Hematopoietic multipotent progenitor cell treated with erythropoietin and hydrocortisone succinate and interleukin-3 and kit ligand, for 8 days (in vitro differentiated cells): Measurements from ENCODE around the gene RNF34.
"Not testable (repeated sequence)": the region's sequence is repeated elsewhere in the genome, so short reads cannot be mapped to it uniquely, and the experiment has no call there.

Experiments
- DNase-seq: peaks from one replicate; pipeline ENCODE4 v3.0.0-alpha.2; 2015

RNF34 gene, protein sequence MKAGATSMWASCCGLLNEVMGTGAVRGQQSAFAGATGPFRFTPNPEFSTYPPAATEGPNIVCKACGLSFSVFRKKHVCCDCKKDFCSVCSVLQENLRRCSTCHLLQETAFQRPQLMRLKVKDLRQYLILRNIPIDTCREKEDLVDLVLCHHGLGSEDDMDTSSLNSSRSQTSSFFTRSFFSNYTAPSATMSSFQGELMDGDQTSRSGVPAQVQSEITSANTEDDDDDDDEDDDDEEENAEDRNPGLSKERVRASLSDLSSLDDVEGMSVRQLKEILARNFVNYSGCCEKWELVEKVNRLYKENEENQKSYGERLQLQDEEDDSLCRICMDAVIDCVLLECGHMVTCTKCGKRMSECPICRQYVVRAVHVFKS

DNA sequence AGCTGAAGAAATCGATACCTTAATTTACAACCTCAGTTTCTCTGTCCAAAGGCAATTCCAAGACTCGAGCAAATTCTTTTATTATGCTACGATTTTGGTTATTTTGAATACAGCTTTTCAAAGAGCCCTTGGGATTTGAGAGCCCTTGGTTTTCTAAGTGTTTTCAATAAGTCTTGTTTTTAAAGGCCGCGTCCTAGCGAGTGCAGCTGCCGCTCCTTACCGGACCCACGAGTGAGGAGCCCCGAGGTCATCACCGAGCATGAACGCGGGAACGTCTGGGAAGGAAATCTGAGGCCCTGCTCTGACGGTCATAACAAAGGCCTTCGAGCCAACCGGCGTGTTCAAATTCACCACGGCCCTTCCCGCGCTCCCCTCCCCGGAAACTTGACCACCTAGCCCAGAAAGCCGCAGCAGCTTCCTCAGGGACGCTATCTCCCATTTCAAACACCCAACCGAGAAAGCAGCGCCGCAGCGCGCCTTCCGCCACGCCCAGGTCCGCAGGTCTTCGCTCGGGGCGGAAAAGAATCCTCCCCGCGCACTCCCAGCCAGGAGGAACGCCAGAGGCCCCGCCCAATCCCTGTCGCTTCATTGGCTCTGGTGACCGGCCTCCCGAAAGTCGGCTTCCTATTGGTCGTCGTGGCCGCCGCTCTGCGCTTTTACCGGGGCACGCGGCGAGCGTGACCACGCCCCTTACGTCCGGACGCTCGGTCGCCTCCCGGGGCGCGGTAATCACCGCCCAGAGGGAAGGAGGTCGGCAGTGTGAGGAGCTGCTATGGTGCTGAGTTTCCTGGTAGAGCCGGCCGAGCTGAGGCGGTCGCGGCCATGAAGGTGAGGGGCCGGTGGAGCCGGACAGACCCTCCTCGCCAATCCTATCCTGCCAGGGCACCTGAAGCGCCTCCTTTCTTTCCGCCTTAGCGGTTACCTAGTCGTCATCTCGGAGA is at the start of gene RNF34:
RNF34 (plus strand) TSS at position 728 of the 941 bp plus-strand sequence; CDS start at position 823, 95 bp downstream.
- peak; percentile 99 for DNase-seq

DNA sequence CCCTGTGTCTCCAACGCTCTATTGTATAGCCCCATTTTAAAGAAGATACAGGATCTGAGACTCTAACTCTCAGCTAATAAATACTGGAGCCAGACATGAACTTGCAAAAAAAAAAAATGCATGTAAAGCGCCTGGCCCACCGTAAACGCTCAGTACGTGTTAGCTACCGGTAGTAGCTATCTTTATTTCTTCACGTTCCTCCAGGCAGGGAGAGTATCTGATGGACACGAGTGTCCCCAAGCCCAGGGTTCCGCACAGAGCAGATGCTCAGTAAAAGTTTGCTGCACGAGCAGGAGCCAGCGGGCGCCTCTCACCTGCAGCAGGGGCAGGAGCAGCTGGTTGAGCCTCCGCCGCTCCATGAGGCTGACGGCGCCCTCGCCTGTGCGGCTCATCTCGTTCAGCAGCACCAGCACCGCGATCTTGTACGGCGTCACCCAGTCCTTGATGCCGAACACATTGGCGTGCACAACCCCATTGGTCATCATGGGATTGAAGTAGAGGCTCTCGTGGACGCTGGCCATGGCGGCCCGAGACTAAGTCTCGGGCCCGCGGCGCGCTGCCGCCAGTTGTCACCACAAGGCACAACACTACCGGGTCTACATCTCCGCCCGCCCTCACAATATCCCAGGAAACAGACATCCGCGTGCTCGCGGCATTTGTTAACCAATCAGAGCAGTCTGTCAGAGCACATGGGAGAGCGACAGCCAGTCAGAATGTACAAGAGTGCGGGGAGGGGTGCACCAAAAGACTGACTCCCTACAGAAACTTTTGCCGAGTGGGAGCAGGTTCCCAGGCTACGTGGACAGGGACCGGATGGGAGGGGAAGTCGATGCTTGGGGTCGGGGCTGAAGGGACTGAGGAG is 47.9 kb upstream of the RNF34 start, which contains the start of gene ANAPC5:
ANAPC5 (minus strand) TSS at position 592 of the 862 bp plus-strand sequence; CDS start at position 521, 71 bp downstream.
- DNase-seq: peak; percentile 99

DNA sequence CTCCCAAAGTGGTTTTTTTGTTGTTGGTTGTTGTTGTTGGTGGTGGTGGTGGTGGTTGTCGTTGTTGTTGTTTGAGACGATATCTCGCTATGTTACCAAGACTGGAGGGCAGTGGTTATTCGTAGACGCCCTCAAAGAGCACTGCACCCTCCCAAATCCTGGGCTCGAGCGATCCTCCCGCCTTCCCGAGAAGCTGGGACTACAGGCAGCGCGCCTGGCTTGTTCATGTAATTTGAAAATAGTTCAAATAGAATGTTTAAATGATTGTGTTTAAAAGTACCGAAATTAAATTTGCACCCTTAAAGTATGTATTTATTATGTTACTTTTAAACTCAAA is 47.3 kb upstream of the RNF34 start:
- DNase-seq: no peak

DNA sequence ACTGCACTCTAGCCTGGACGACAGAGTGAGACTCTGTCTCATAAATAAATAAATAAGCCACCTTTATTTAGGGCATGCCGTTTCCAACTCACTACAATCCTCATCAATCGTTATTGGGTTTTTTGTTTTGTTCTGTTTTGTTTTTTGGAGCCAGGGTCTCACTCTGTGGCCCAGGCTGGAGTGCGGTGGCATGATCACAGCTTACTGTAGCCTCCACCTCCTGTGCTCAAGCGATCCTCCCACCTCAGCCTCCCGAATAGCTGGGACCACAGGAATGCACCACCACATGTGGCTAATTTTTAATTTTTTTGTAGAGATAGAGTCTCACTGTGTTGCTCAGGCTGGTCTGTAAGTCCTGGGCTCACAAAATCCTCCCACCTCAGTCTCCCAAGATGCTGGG is 44.1 kb upstream of the RNF34 start:
- no peak for DNase-seq

DNA sequence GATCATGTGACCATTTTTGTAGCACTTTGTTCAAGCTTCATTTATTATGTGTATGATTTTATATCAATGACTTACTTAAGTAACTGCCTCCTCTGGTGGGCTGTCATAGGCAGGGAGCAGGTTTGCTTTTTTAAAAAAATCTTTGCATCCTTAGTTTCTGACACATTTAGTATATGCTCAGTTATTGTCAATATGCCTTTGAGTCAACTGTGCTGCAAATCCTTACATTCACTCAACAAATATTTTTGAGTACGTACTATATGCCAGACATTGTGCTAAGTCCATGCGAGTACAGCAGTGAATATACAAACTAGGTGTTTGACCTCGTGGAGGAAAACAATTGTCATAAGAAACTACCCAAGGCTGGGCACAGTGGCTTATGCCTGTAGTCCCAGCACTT is 43.3 kb upstream of the RNF34 start:
- no peak for DNase-seq

DNA sequence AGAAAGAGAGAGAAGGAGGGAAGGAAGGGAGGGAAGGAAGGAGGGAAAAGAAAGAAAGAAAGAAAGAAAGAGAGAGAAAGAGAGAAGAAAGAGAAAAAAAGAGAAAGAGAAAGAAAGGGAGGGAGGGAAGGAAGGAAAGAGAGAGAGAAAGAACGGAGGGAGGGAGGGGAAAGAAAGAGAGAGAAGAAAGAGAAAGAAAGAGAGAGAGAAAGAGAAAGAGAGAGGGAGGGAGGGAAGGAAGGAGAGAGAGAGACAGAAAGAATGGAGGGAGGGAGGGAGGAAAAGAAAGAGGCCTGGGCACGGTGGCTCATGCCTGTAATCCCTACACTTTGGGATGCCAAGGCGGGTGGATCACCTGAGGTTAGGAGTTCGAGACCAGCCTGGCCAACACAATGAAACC is 42.6 kb upstream of the RNF34 start:
- DNase-seq: no peak

DNA sequence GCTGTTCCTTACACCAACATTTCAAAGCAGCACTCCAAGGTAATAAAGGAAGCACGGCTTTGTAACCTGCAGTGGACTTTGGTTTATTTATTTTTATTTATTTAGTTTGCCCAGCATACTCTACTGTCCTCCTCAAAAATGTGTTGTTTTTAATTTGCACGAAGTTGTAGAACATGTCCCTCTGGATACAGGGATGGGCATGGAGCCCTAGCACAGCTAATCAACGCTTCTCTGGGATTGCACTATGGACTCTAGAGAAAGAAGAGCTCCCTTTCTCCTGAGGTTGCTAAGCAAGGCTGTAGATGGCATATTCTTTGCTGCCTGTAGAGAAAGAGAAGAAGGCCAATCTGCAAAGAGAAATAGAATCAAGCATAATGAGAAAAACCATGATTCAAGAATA is 41.8 kb upstream of the RNF34 start:
- no peak for DNase-seq

DNA sequence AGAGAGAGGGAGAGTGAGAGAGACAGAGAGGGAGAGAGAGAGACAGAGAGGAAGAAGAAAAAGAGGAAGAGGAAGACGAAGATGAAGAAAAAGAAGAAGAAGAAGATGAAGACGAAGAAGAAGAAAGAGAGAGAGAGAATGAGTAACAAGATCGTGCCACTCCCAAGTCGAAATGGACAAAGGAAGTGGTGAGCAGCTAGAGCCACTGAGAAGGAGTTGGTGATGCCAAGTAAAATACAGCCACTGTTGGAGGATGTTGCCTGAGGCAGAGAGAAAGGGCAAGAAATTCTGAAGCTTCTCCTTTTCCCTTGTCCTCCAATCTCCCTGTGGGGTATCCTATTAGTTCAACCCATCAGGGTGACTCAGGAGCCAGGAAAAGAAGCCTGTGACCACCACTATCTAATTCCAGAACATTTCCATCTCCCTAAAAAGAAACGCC is 35.2 kb upstream of the RNF34 start:
- no peak for DNase-seq

DNA sequence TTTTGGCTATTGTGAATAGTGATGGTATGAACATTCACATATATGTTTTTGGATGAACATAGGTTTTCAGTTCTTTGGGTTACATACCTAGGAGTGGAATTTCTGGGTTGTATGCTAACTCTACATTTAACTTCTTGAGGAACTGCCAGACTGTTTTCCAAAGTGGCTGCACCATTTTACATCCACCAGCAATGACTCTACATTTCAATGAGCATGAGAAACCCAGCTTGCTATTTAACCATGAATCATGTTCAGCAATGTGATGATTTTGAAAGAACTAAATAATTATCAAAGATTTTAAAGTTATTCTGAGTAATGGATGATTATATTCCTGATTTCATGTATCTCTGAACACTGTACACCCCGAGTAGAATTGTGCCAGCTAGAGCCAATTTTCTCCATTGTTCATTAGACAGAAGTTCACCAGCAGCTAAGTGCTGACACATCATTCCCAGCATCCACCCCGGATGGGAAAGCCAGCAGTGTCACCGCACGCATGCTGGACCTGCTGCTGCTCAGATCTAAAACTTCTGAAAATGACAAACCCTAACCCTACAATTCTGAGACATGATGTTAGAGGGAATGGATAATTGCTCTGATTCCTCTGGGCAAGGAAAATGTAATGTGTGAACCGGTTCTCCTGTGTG is 34.4 kb upstream of the RNF34 start:
- no peak for DNase-seq

DNA sequence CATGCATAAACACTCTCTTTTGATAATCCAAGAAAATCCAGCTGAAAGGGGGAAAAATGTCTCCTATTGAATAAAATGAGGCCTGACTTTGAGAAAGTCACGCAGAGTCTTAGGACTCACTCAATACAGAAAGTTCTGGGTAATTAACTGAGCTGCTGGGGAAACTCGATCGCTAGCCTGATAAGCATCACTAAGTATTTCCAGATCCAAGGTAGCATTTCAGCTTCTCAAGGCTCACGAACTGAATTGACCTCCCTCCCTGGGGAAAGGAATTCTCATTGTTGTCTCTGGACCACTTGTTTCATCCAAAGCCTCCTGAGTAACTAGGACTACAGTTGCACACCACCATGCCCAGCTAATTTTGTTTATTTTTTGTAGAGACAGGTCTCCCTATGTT is 33.9 kb upstream of the RNF34 start:
- no peak for DNase-seq

DNA sequence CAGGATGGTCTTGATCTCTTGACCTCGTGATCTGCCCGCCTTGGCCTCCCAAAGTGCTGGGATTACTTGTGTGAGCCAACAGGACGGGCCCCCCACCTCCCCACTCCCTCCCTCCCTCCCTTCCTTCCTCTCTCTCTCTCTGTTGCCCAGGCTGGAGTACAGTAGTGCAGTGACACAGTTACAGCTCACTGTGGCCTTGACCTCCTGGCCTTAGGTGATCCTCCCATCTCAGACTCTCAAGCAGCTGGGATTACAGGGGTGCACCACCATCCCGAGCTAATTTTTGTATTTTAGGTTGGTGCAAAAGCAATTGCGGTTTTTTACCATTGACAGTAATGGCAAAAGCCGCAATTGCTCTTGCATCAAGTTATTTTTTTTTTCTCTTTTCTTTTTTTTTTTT is 28.5 kb upstream of the RNF34 start:
- no peak for DNase-seq

DNA sequence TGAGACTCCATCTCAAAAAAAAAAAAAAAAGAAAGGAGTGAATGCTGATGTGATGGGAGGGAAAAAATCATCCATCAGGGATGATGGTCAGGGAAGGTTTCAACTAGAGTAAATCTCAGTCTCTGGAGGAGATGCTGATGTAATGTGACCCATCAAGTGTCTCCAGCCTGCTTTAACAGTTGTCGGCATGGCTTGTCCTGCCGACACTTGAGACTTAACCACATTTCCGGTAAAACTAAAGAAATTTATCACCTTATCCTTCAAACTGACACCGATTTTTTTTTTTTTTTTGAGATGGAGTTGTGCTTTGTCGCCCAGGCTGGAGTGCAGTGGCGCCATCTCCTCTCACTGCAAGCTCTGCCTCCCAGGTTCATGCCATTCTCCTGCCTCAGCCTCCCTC is 26.2 kb upstream of the RNF34 start:
- no peak for DNase-seq

DNA sequence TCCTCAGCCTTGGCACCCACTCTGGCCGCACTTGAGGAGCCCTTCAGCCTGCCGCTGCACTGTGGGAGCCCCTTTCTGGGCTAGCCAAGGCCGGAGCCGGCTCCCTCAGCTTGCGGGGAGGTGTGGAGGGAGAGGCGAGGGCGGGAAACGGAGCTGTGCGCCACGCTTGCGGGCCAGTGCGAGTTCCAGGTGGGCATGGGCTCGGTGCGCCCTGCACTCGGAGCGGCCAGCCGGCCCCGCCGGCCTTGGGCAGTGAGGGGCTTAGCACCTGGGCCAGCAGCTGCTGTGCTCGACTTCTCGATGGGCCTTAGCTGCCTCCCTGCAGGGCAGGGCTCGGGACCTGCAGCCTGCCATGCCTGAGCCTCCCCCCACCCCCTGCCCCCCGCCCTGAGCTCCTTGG is 25.6 kb upstream of the RNF34 start:
- DNase-seq: not testable (repeated sequence)

DNA sequence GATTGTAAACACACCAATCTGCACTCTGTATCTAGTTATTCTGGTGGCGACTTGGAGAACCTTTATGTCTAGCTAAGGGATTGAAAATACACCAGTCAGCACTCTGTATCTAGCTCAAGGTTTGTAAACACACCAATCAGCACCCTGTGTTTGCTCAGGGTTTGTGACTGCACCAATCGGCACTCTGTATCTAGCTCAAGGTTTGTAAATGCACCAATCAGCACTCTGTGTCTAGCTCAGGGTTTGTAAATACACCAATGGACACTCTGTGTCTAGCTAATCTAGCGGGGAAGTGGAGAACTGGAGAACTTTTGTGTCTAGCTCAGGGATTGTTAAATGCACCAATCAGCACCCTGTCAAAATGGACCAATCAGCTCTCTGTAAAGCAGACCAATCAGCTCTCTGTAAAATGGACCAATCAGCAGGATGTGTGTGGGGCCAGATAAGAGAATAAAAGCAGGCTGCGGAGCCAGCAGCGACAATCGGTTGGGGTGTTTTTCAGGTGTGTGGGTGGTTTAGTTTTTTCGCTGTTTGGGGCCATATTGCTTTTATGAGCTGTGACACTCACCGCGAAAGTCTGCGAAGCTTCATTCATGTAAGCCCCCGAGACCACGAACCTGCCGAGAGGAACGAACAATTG is 24.9 kb upstream of the RNF34 start:
- not testable (repeated sequence) for DNase-seq

DNA sequence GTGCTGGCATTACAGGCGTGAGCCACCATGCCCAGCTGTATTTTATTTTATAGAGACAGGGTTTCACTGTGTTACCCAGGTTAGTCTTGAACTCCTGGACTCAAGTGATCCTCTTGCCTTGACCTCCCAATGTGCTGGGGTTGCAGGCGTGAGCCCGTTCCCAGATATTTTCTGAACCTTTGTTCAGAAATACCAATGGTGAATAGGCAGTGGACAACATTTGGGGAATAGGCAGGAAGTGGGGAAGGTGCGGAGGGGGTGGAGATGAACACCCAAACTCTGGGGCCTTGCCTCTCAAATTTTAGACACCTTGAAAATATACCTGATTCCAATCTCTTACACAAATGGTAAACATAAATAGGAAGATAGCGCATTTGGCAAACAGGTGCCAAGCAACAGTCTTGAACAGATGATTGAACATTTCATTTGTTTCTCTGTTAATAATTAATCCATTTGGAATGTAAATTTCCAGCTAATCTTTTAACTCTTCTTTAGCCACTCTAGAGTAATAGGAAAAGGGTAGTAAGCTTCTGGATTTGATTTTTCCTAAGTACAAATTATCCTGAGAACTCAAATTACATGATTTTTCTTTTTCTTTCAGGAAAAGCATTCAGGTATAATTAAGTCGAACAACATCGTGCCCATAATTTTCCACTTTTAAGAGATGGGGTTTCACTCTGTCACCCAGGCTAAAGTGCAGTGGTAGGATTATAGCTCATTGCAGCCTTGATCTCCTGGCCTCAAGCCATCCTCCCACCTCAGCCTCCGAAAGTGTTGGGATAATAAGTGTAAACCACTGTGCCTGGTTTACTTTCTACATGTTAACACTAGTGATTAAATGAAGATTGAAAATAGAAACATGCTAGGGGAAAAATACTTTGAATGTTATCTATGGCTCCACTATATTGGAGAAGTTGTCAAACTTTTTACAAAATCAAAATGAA is 22.9 kb upstream of the RNF34 start:
- DNase-seq: no peak

DNA sequence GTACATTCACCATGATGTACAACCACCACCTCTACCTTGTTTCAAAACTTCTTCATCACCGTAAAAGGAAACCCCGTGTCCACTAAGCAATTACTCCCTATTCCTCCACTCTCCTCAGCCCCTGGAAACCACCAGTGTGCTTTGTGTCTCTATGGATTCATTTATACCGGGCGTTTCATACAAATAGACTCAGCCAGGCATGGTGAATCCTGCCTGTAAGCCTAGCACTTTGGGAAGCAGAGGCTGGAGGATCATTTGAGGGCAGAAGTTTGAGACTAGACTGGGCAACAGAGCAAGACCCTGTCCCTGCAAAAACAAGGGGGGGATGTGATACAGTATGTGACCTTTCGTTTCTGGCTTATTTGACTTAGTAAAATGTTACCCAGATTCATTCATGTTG is 21.2 kb upstream of the RNF34 start:
- DNase-seq: no peak

DNA sequence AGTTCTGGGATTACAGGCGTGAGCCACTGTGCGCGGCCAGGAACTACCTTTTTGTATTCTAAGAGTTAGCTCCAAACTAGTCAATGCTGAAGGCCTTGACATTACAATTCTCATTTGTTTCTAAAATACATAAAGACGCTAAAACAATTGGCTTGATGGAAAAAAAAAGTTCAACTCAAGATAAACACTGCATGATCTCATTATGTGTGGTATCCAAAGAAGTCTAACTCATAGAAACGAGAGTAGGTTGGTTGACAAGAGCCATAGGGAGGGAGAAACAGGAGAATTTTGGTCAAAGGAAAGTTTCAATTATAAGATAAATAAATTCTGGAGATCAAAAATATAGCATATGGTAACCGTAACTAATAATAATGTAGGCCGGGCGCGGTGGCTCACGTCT is 20.0 kb upstream of the RNF34 start:
- no peak for DNase-seq

DNA sequence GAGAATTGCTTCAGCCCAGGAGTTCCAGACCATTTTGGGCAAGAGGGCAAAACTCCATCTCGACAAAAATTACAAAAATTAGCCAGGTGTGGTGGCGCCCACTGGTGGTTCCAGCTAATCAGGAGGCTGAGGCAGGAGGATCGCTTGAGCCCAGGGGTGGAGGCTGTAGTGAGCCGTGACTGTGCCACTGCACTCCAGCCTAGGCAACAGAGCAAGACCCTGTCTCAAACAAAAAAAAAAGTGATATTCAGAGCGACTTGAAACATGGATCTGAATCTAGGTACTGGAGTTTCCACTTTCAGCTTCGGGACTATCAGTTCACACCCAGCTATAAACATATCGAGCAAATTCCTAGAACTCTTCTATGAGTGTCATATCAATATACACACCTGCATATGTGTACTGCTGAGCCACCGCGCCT is 16.3 kb upstream of the RNF34 start:
- DNase-seq: no peak

DNA sequence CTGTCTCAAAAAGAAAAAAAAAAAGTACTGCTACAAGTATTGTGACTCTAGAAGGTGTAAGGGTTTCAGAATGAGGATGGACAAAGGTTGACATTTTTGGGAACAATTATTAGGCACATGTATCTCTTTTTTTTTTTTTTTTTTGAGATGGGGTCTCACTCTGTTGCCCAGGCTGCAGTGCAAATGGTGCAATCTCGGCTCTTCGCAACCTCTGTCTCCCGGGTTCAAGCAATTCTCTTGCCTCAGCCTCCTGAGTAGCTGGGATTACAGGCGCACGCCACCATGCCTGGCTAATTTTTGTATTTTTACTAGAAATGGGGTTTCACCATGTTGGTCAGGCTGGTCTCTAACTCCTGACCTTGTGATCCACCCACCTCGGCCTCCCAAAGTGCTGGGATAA is 15.0 kb upstream of the RNF34 start:
- not testable (repeated sequence) for DNase-seq

DNA sequence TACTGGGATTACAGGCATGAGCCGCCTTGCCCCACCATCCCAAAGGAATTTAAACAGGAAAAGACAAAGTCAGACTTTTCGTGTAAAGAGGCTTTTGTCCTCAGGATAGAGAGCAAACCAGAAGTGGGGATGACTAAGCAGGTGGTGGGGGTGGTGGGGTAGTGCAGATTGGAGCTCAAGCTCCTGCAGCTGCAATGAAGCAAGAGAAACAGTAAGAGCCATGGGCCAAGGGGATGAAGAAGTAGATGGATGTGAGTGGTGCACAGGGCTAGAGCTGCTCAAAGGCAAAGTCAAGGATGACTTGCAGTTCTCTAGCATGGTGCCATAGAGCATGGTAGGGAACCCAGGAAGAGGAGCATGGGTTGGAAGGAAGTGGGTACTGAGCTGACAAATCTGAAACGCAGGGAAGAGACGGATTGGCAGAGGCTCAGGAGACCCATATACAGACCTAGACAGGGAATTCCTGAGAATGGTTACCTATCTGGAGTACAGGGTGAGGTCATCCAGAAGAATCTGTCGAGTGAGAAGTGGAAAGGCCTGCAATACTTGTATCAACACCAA is 11.4 kb upstream of the RNF34 start:
- DNase-seq: no peak
